PC-3 (cell line): ENCODE data around the gene TMEM178B.

Source experiments
- CTCF ChIP-seq: fragments of 300-600 bp; sonication (generic); conservative IDR thresholded peaks from 2 replicates; pipeline ENCODE4 v1.5.1; 2017; ENCODE audit warnings: antibody characterized with exemption, low read depth, mild to moderate bottlenecking, low read length
- EZH2phosphoT487 ChIP-seq: fragments of 300-600 bp; sonication (generic); IDR thresholded peaks from 2 replicates; pipeline ENCODE4 v1.6.1; 2018; ENCODE audit warnings: mild to moderate bottlenecking, antibody characterized with exemption, low read length, borderline replicate concordance

DNA sequence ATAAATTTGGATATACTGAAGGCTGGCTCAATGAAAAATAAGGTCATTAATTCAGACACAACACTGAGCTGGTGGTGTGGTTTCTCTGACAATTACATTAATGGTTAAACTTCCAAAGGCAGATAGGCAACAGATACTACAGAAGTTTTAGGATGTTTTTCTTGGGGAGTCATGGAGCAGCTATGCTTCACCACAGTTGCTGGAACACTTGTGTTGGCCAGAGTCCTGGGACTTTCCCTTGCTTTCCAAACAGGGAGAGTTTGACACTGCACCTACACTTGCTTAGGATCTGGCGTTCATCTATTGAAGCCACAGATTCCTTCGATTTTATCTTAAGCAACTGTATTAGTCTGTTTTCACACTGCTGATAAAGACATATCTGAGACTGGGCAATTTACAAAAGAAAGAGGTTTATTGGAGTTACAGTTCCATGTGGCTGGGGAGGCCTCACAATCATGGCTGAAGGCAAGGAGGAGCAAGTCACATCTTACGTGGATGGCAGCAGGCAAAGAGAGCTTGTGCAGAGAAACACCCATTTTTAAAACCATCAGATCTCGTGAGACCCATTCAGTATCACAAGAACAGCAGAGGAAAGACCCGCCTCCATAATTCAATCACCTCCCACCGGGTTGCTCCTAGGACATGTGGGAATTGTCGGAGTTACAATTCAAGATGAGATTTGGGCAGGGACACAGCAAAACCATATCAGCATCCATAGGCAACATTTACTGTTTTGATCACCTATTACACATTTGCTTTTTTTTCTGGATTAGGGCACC lies 27.8 kb upstream of the TMEM178B start:
- TF ChIP-seq CTCF (no peak), EZH2phosphoT487 (no peak)
